B cell (primary cell): ENCODE measurements around the gene MRPL17. TPM values are rescaled to one million over a fixed set of nuclear protein-coding genes. Genes with fewer than 3 reads are reported as not detected.
"Not testable (repeated sequence)": the region's sequence is repeated elsewhere in the genome, so short reads cannot be mapped to it uniquely, and the experiment has no call there.

Experiments
- ATAC-seq: fragments of 200-7000 bp; cut with Tn5 transposase; one replicate; pipeline ENCODE4 v1.10.0; 2021; ENCODE audit warnings: low read depth, mild to moderate bottlenecking, moderate number of reproducible peaks, moderate library complexity
- CTCF ChIA-PET: fragments of 350-600 bp; sonication (Branson Sonifier 250); formaldehyde crosslinking; loops from one replicate; lab custom pipeline; 2021; ENCODE audit warnings: antibody characterized with exemption, inconsistent platforms; lab: Charles Lee
- POLR2A ChIA-PET: fragments of 350-600 bp; sonication (Branson Sonifier 250); formaldehyde crosslinking; loops from one replicate; lab custom pipeline; 2021; ENCODE audit warnings: antibody characterized with exemption; lab: Charles Lee
- DNase-seq: peaks from one replicate; pipeline ENCODE4 v3.0.0; 2013
- H2AFZ ChIP-seq: 2 replicates; pipeline ENCODE4 v1.6.1; 2012; ENCODE audit warnings: mild to moderate bottlenecking, low read depth, low read length; ENCODE audit not compliant: insufficient read depth, poor library complexity, severe bottlenecking
- H3K27ac ChIP-seq, 2 donors: 1 replicate in 1 of 2; 2 replicates in 1 of 2; pipeline ENCODE4 v1.5.1; 2012 to 2013; ENCODE audit warnings: low read length in 2 of 2, mild to moderate bottlenecking in 2 of 2, moderate library complexity in 1 of 2
- H3K27me3 ChIP-seq, 4 experiments: fragments of 200-600 bp in 1 of 4; sonication (generic) in 1 of 4; replicated peaks in 1 of 4; 1 replicate in 2 of 4; 2 replicates in 2 of 4; pipeline versions ENCODE4 v1.6.1 to v1.7.0; 2013 to 2016; ENCODE audit warnings: low read length in 3 of 4, mild to moderate bottlenecking in 2 of 4, mixed read lengths in 1 of 4, moderate library complexity in 1 of 4; ENCODE audit not compliant: insufficient read depth in 4 of 4, control insufficient read depth in 3 of 4; ENCODE audit errors: control extremely low read depth in 1 of 4
- H3K36me3 ChIP-seq, 2 experiments: replicated peaks in 1 of 2; 1 replicate in 1 of 2; 2 replicates in 1 of 2; pipeline versions ENCODE4 v1.6.1 to v1.7.1; 2013; ENCODE audit warnings: low read length in 1 of 2; ENCODE audit not compliant: insufficient read depth in 2 of 2, control insufficient read depth in 1 of 2; ENCODE audit errors: control extremely low read depth in 1 of 2, extremely low read depth in 1 of 2
- H3K4me1 ChIP-seq, 2 donors: fragments of 200-600 bp in 1 of 2; sonication (generic) in 1 of 2; 1 replicate in 1 of 2; 2 replicates in 1 of 2; pipeline versions ENCODE4 v1.5.1 to v1.6.1; 2013 to 2017; ENCODE audit warnings: low read length in 2 of 2; ENCODE audit not compliant: control insufficient read depth in 2 of 2, insufficient read depth in 2 of 2
- H3K4me2 ChIP-seq: replicated peaks from 2 replicates; pipeline ENCODE3; 2012; ENCODE audit warnings: mild to moderate bottlenecking, low read depth, low read length; ENCODE audit not compliant: poor library complexity, severe bottlenecking
- H3K4me3 ChIP-seq, 5 experiments: fragments of 200-600 bp in 1 of 5; sonication (generic) in 1 of 5; 1 replicate in 3 of 5; 2 replicates in 2 of 5; pipeline versions ENCODE4 v1.5.1 to v1.7.0; 2011 to 2016; ENCODE audit warnings: low read length in 4 of 5, mild to moderate bottlenecking in 4 of 5, low read depth in 2 of 5, control low read depth in 1 of 5, moderate library complexity in 1 of 5; ENCODE audit not compliant: insufficient read depth in 1 of 5; ENCODE audit errors: control extremely low read depth in 1 of 5, extremely low read depth in 1 of 5
- H3K79me2 ChIP-seq: fragments of 200-600 bp; sonication (generic); one replicate; pipeline ENCODE4 v1.6.0; 2016; ENCODE audit warnings: low read length; ENCODE audit not compliant: control insufficient read depth, insufficient read depth
- H3K9ac ChIP-seq: fragments of 200-600 bp; sonication (generic); 2 replicates; pipeline ENCODE4 v1.6.1; 2017; ENCODE audit warnings: mild to moderate bottlenecking, low read length, moderate library complexity
- H3K9me3 ChIP-seq, 3 donors: one replicate each; pipeline versions ENCODE4 v1.6.1 to v1.7.1; 2013; ENCODE audit warnings: low read length in 2 of 3; ENCODE audit not compliant: control insufficient read depth in 2 of 3, insufficient read depth in 1 of 3; ENCODE audit errors: control extremely low read depth in 1 of 3
- H4K20me1 ChIP-seq: 2 replicates; pipeline ENCODE4 v1.6.0; 2012; ENCODE audit warnings: mild to moderate bottlenecking, low read length; ENCODE audit not compliant: insufficient read depth, control insufficient read depth, poor library complexity, severe bottlenecking
- H3K27ac Mint-ChIP-seq: one replicate; pipeline ENCODE4 v1.8.0; 2021; ENCODE audit warnings: mixed read lengths
- H3K27me3 Mint-ChIP-seq: one replicate; pipeline ENCODE4 v1.8.0; 2021; ENCODE audit warnings: mixed read lengths
- H3K4me1 Mint-ChIP-seq: one replicate; pipeline ENCODE4 v1.8.0; 2021; ENCODE audit warnings: mixed read lengths
- H3K4me3 Mint-ChIP-seq: one replicate; pipeline ENCODE4 v1.8.0; 2021; ENCODE audit warnings: mixed read lengths
- H3K9me3 Mint-ChIP-seq: one replicate; pipeline ENCODE4 v1.8.0; 2022; ENCODE audit warnings: mixed read lengths; ENCODE audit not compliant: insufficient read depth
- CTCF ChIP-seq: fragments of 200-600 bp; IDR thresholded peaks from one replicate; pipeline ENCODE4 v1.8.0; 2022; ENCODE audit warnings: antibody characterized with exemption, mild to moderate bottlenecking
- EZH2 ChIP-seq: IDR thresholded peaks from 2 replicates; pipeline ENCODE4 v1.6.1; 2012; ENCODE audit warnings: borderline replicate concordance, low read depth, mild to moderate bottlenecking, moderate library complexity, low read length; ENCODE audit not compliant: insufficient read depth, poor library complexity, severe bottlenecking
- WGBS: methylation state at CpG from one replicate; pipeline ENCODE4 v1.1.5; 2013; ENCODE audit warnings: missing lambda C conversion rate; ENCODE audit not compliant: insufficient coverage; 5-methylcytosine and 5-hydroxymethylcytosine counted together
- intact Hi-C: fragments of 100-400 bp; cut with micrococcal nuclease; formaldehyde crosslinking; loops from one replicate; pipeline ENCODE4 v1.10.0; 2022
- polyA plus RNA-seq: library from polyadenylated mRNA; depleted of rRNA; stranded (reverse); fragments of >200 nt; gene quantifications from 2 replicates; pipeline ENCODE4 v1.2.3, GENCODE V29; 2012
- total RNA-seq, 2 donors: library from RNA; stranded (reverse); fragments of 120-200 nt in 1 of 2; gene quantifications; 1 replicate in 1 of 2; 2 replicates in 1 of 2; pipeline versions ENCODE4 v1.2.3 to v1.2.4, GENCODE V29; 2013 to 2022

MRPL17 gene
- total and polyA plus RNA-seq, 2 donors (not counting 1 experiment from before 2014, with no cell fraction given), result 9.9 to 18.2 TPM

GRCh38 chr11:6711552-6711951 lies 28.4 kb upstream of the MRPL17 start:
- H3K4me1 Mint-ChIP-seq, result peaks cover 26% of the 10 kb centered on the region
- H3K4me3 ChIP-seq, H3K4me1 ChIP-seq, H4K20me1 ChIP-seq, H3K79me2 ChIP-seq, H3K4me2 ChIP-seq, H3K9ac ChIP-seq, H3K36me3 ChIP-seq, H3K27me3 Mint-ChIP-seq, H3K4me3 Mint-ChIP-seq, H3K27ac ChIP-seq, H3K27ac Mint-ChIP-seq, ATAC-seq, H3K9me3 ChIP-seq, POLR2A ChIA-PET, H2AFZ ChIP-seq, H3K27me3 ChIP-seq, H3K9me3 Mint-ChIP-seq: not testable (repeated sequence)
- intact Hi-C loops, result loop anchor here (1.0 kb wide), 1 partner anchor 46 kb away; no protein-coding TSS in a partner anchor
- CTCF ChIA-PET, result interaction anchor here (1.8 to 16.3 kb wide), 4 partner anchors 30 to 332 kb away, joined by 3 to 158 read pairs (median 11); no protein-coding TSS in a partner anchor
- WGBS, result no CpG with 5 or more reads among the region's 7 CpGs
- TF ChIP-seq CTCF, result peak; percentile 45
- peak; percentile 34 for DNase-seq

- Mint-ChIP-seq H3K4me1 (peaks cover 21% of the 10 kb centered on the region), H3K4me3 (no peak overlapping the region), H3K27ac (peak overlapping the region; percentile 50), H3K9me3 (no peaks in the 10 kb centered on the region), H3K27me3 (no peaks in the 10 kb centered on the region)
- peak overlapping the region in 1 of 2 donors; percentile 49 for H3K27ac ChIP-seq
- H3K9ac ChIP-seq, result no peak overlapping the region
- intact Hi-C loops, result no loop called here
- ChIA-PET POLR2A (no interaction called here), CTCF (interaction anchor here (4.2 to 16.3 kb wide), 2 partner anchors 37 to 48 kb away, joined by 15 to 158 read pairs; no protein-coding TSS in a partner anchor)
- H2AFZ ChIP-seq, result no peak overlapping the region
- H3K4me1 ChIP-seq, result peaks cover 0 to 4% of the 10 kb centered on the region in 2 donors
- H4K20me1 ChIP-seq, result peaks cover 9% of the 10 kb centered on the region
- no peaks in the 10 kb centered on the region for H3K79me2 ChIP-seq
- peaks cover 3% of the 10 kb centered on the region in 2 experiments for H3K36me3 ChIP-seq
- TF ChIP-seq CTCF, result no peak
- no peak for TF ChIP-seq EZH2
- H3K4me3 ChIP-seq, result no peak overlapping the region
- H3K4me2 ChIP-seq, result no peak overlapping the region
- DNase-seq (no peak), ATAC-seq (no peak)
- peaks cover 0 to 3% (median 0%) of the 10 kb centered on the region in 3 donors for H3K9me3 ChIP-seq
- 100% methylated on average over 1 of the region's 2 CpGs for WGBS
- H3K27me3 ChIP-seq, result no peaks in the 10 kb centered on the region
Measured at GRCh38 chr11:6708876-6709275, 25.7 kb upstream of the MRPL17 start.
